HFF-Myc (cell line): Measurements from ENCODE around the gene AKT3.

Experiments
- DNase-seq: peaks from one replicate; pipeline ENCODE4 v3.0.0-alpha.2; 2011; ENCODE audit warnings: low read depth; ENCODE audit errors: extremely low read depth
- H3K4me3 ChIP-seq: replicated peaks from 2 replicates; pipeline ENCODE4 v1.5.1; 2011; ENCODE audit warnings: low read depth, mild to moderate bottlenecking, control low read depth, low read length
- TF ChIP-seq, protein P1 (sequence below): IDR thresholded peaks from 2 replicates; pipeline ENCODE4 v1.5.1; 2012; ENCODE audit warnings: mild to moderate bottlenecking, low read depth, low read length, control low read depth; ENCODE audit errors: missing control alignments

Gene AKT3

DNA sequence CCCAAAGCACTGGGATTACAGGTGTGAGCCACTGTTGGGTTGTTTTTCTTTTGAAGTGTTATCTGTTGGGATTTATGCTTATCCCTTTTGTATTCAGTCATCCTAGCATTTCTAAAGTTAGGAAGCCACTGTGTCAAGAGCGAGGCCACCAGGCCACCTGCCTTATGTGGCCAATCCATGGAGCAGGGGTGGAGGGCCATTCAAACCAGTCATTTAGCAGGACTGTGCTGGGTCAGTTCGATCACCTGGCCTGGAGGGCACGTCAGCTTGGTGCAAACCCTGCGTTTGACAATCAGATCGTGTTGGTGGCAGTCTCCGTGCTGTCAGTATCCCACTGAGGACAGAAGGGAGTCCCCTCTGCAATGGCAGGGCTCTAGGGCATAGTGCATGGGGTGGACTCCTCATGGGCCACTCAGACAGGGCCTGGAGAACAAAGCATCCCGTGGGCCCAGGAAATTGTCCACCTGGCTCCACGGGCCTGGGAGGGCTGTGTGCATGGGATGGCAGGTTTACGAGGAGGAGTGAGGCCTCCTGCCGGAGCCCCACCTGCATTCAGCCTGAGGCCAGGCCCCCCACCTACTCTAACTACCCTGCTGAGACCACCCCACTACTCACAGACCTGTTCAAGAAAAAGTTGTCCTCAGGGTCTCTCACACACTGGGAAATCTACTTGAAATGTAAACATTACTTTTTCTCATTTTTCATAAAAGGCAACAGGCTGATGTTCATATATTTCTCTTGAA, 351.9 kb downstream of the AKT3 start:
- no peak overlapping the region for H3K4me3 ChIP-seq
- DNase-seq = no peak
- TF ChIP-seq, protein P1, sequence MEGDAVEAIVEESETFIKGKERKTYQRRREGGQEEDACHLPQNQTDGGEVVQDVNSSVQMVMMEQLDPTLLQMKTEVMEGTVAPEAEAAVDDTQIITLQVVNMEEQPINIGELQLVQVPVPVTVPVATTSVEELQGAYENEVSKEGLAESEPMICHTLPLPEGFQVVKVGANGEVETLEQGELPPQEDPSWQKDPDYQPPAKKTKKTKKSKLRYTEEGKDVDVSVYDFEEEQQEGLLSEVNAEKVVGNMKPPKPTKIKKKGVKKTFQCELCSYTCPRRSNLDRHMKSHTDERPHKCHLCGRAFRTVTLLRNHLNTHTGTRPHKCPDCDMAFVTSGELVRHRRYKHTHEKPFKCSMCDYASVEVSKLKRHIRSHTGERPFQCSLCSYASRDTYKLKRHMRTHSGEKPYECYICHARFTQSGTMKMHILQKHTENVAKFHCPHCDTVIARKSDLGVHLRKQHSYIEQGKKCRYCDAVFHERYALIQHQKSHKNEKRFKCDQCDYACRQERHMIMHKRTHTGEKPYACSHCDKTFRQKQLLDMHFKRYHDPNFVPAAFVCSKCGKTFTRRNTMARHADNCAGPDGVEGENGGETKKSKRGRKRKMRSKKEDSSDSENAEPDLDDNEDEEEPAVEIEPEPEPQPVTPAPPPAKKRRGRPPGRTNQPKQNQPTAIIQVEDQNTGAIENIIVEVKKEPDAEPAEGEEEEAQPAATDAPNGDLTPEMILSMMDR = no peak

DNA sequence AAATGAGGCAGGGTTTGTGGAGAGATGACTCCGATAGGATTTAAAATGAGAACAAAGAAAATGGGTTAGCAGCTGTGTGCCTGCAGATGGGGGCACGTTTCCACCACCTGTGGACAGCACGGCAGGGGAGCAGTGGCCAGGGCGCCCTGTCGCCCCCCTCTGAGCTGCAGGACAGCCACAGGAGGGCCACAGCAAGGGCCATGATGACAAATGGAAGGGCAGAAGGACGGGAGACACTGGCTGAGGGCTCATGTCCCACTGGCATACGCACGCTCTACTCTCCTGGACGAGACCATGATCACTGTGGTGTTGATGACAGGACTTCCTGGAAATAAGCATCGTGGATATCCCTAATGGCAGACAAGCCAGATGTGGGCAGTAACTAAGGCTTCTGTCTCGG, 353.2 kb downstream of the AKT3 start:
- DNase-seq = no peak
- TF ChIP-seq, protein P1 = no peak
- no peak overlapping the region for H3K4me3 ChIP-seq

DNA sequence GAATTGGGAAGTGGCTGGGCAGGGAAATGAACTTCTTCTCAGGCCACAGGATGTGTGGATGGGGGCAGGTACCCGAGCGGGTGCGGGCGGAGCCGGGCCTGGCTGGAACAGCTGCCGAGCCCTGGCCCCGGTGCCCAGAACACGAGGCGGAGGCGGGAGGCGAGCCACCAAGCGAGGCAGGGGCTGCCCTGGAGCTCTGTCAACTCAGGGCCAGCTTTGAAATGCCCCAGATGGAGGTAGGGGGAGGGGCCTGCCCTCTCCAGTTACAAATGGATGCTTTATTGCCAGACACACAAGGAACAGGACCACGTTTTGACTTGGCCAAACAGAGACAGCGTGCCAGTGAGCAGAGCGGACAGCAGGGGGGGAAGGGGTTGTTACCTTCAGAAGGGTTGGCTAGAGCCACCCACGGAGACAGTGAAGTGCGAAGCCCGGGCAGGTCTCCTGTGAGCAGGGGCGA, 353.8 kb downstream of the AKT3 start:
- no peak for DNase-seq
- TF ChIP-seq, protein P1 = no peak

DNA sequence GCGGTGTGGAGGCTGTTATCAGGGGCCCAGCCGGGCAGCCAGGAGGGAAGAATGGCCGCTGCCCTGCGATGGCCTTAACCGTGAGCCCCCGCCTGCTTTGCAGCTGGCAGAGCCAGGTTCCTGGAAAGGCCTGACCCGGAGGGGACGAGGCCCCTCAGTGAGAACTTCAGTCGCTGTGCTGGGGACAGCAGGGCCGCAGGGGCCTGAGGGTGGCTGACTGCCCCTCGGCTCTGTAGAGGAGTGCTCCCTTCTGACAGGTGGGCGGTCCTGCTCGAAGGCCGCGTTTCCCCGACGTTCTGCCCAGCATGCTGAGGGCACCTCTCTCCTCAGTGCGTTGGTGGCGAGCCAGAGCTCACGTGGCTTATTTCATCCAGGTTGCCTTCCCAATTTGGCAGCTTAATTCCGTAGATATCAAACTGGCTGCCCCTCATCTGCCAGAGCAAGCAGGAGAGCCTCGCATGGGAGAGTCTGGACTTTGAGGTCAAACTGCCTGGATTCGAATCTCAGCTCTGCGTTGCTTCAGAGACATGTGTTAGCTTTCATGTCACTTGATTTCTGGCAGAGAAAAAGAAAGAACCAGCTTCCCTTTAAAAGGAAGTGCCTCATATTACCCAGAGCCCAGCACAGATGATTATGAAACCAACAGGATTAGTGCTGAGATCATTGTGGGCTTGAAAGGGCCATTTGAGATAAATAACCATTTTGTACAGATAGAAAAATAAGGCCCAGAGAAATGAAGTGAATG, 354.4 kb downstream of the AKT3 start:
- DNase-seq = no peak
- TF ChIP-seq, protein P1 = no peak

More for the DNA sequence above, 353.8 kb downstream of the AKT3 start:
- H3K4me3 ChIP-seq = no peak overlapping the region

DNA sequence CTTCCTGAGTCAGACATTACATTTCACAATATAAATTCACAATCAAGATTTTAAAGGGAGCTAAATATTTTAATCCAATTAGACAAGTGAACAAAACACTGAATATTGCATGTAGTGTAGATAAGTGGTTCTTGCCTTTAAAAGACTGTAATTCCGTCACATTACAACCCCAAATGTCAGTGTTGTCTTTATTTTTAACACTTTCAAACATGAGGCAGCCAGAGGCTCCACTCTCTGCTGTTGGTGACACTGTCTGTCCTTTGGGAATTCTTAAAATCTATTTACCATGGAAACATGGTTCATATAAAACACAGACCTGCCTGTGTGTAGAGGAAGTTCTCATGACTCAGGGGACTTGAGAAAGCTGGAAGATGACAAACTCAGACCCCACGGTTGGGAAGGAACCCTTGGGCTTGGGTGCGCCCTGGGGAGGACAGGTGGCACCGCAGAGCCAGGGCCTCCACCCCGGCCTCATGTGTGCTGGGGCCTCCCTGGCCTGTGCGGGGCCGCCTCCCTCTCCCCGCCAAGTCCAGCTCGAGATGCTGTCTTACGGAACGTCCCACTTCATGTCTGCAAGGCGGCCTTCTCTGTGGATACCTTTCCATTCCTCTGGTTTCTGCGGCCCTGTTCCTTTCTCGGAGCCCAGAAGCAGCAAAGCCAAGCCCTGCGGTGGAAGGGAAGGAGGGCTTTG, 355.2 kb downstream of the AKT3 start:
- no peak for DNase-seq
- no peak overlapping the region for H3K4me3 ChIP-seq
- TF ChIP-seq, protein P1 = no peak

More for the DNA sequence above, 354.4 kb downstream of the AKT3 start:
- no peak overlapping the region for H3K4me3 ChIP-seq

DNA sequence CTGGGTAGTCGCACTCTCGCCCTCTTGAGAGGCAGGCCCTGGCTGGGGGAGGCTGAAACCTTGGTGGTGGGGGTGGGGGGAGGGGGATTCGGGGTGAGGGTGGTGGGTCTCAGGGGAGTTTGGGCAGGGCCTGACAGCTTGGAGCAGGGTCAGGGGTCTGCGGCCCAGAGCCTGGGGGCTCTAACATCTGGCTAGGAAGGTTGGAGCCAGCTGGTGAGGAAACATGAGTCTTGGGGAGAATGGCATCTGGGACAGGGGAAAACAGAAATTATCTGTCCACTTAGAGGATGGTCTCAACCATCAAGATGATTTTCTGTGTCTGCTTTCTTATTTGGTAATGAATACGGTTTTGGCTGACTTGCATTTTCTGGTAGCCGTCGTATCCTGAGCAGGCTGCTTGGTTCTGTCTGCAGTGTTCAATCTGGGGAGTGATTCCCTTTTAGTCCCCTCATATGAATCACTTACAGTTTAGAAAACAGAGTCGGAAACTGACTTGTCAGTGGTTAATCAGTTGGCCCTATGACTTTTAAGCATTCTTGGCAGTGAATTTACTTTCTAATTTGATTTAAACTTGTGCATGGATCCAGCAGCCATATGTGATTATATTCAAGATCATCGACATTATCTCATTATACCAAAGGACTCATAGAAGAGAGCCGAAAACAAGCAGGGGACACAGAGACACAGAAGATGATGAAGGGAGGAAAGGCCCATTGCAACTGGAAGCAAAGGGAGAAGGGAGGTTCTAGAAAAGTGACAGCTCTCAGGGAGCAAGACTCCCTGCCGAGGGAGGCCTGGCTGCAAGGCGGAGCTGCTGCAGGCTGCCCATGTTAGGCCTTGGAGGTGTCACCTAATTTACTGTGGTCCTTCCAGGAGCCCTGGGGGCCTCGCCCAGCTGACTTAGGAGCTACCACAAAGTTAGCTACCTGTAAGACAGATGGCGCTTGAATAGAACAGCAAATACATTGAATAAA, 356.6 kb downstream of the AKT3 start:
- no peak for DNase-seq
- no peak overlapping the region for H3K4me3 ChIP-seq
- TF ChIP-seq, protein P1 = no peak
